EL (cell line): Measurements from ENCODE around the gene SLC25A6.
"Not testable (repeated sequence)": the region's sequence is repeated elsewhere in the genome, so short reads cannot be mapped to it uniquely, and the experiment has no call there.

ENCODE experiments used
- DNase-seq: peaks from one replicate; pipeline ENCODE4 v3.0.0-alpha.2; 2016

Gene SLC25A6

GRCh38 chrX:1391707-1392375 is at the start of gene SLC25A6:
Gene SLC25A6, minus strand, starts transcription at chrX:1392113. Its CDS starts 104 bp downstream, at chrX:1392009.
- DNase-seq: peak; percentile 97

- DNase-seq: no peak
Observed at GRCh38 chrX:1440506-1440905, 48.6 kb upstream of the SLC25A6 start.

- DNase-seq: no peak
Observed at GRCh38 chrX:1435241-1435895, 43.5 kb upstream of the SLC25A6 start.

- no peak for DNase-seq
Observed at GRCh38 chrX:1434871-1435240, 42.9 kb upstream of the SLC25A6 start.

GRCh38 chrX:1433646-1434357 is 41.9 kb upstream of the SLC25A6 start:
- DNase-seq: no peak

- no peak for DNase-seq
Observed at GRCh38 chrX:1430451-1430850, 38.5 kb upstream of the SLC25A6 start.

GRCh38 chrX:1427756-1428155 is 35.8 kb upstream of the SLC25A6 start:
- no peak for DNase-seq

- not testable (repeated sequence) for DNase-seq
Observed at GRCh38 chrX:1426321-1426720, 34.4 kb upstream of the SLC25A6 start.

- no peak for DNase-seq
Observed at GRCh38 chrX:1425381-1425780, 33.5 kb upstream of the SLC25A6 start.

GRCh38 chrX:1424147-1424851 is 32.4 kb upstream of the SLC25A6 start:
- no peak for DNase-seq

- DNase-seq: no peak
Observed at GRCh38 chrX:1423215-1423614, 31.3 kb upstream of the SLC25A6 start.

GRCh38 chrX:1422135-1422465 is 30.2 kb upstream of the SLC25A6 start:
- DNase-seq: no peak

- DNase-seq: no peak
Observed at GRCh38 chrX:1421433-1422134, 29.7 kb upstream of the SLC25A6 start.

- no peak for DNase-seq
Observed at GRCh38 chrX:1420371-1420770, 28.5 kb upstream of the SLC25A6 start.

- DNase-seq: no peak
Observed at GRCh38 chrX:1419545-1420355, 27.8 kb upstream of the SLC25A6 start.

GRCh38 chrX:1418901-1419544 is 27.1 kb upstream of the SLC25A6 start:
- DNase-seq: no peak

- no peak for DNase-seq
Observed at GRCh38 chrX:1417921-1418771, 26.2 kb upstream of the SLC25A6 start.

GRCh38 chrX:1416965-1417760 is 25.2 kb upstream of the SLC25A6 start:
- no peak for DNase-seq

- no peak for DNase-seq
Observed at GRCh38 chrX:1416327-1416784, 24.4 kb upstream of the SLC25A6 start.
